ENCODE measurements around the gene SOX6.

Gene SOX6

DNA sequence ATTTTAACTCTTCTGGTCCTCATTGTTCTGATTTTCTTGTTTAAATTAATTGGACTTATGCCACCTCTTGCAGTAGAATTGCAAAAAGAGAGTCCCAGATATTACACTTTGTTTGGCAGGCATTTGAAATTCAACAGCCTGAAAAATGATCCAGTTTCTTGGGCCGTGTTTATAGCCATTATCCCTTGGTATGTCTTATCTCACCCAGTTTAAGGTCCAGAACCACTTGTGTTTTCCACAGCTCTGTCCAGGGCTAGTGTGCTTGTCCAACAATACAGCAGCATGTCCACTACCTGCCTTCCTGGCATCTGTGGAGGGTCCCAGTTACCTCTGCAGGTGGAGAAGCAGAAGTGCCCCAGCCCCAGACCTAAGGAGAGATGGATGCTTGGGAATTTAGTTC, 397.4 kb downstream of the SOX6 start:
- H3K4me3 ChIP-seq (ENCODE audit: low read depth in 1 of 5, low read length in 5 of 5), result no peak overlapping the region
- no peaks in the 10 kb centered on the region for H3K36me3 ChIP-seq (ENCODE audit: control insufficient read depth in 5 of 5, insufficient read depth in 5 of 5, low read length in 5 of 5)
- H3K4me1 ChIP-seq (ENCODE audit: control insufficient read depth in 5 of 5, insufficient read depth in 5 of 5, low read length in 5 of 5), result peaks cover 0 to 5% (median 0%) of the 10 kb centered on the region in 5 donors
- no peak overlapping the region for H3K27ac ChIP-seq (ENCODE audit: low read depth, low read length)
- no peak overlapping the region for H3K9ac ChIP-seq (ENCODE audit: low read length in 5 of 5)
- H3K9me3 ChIP-seq (ENCODE audit: control insufficient read depth in 5 of 5, low read length in 5 of 5), result no peaks in the 10 kb centered on the region
- no peaks in the 10 kb centered on the region for H3K27me3 ChIP-seq (ENCODE audit: control insufficient read depth in 5 of 5, insufficient read depth in 4 of 5, low read length in 5 of 5)

- Histone ChIP-seq H3K9ac (ENCODE audit: low read length in 5 of 5) (no peak overlapping the region), H3K27me3 (ENCODE audit: control insufficient read depth in 5 of 5, insufficient read depth in 4 of 5, low read length in 5 of 5) (no peaks in the 10 kb centered on the region), H3K9me3 (ENCODE audit: control insufficient read depth in 5 of 5, low read length in 5 of 5) (no peaks in the 10 kb centered on the region), H3K4me1 (ENCODE audit: control insufficient read depth in 5 of 5, insufficient read depth in 5 of 5, low read length in 5 of 5) (peaks cover 0 to 5% (median 0%) of the 10 kb centered on the region in 5 donors), H3K4me3 (ENCODE audit: low read depth in 1 of 5, low read length in 5 of 5) (no peak overlapping the region), H3K27ac (ENCODE audit: low read depth, low read length) (no peak overlapping the region), H3K36me3 (ENCODE audit: control insufficient read depth in 5 of 5, insufficient read depth in 5 of 5, low read length in 5 of 5) (no peaks in the 10 kb centered on the region)
Observed at GRCh38 chr11:15957234-15957633, 399.1 kb downstream of the SOX6 start.

DNA sequence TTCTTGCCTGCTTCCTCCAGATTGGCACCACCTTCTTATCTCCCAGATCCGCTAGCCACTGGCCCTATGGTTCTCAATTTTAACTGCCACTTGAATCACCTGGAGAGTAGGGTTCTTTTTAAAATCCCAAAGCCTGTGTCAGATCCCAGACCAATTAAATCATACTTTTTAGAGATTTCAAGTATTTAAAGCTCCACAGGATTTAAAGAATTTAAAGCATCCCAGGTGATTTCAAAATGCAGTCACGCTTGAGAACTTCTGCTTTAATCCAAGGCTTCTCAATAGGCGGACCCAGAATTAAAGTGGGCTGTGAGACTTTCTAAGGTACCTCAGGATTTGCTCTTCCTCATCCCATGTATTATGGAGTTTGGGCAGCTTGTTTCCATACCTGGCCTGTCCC, 400.0 kb downstream of the SOX6 start:
- H3K4me3 ChIP-seq (ENCODE audit: low read depth in 1 of 5, low read length in 5 of 5), result no peak overlapping the region
- H3K27ac ChIP-seq (ENCODE audit: low read depth, low read length), result no peak overlapping the region
- H3K9ac ChIP-seq (ENCODE audit: low read length in 5 of 5), result no peak overlapping the region
- H3K36me3 ChIP-seq (ENCODE audit: control insufficient read depth in 5 of 5, insufficient read depth in 5 of 5, low read length in 5 of 5), result no peaks in the 10 kb centered on the region
- no peaks in the 10 kb centered on the region for H3K27me3 ChIP-seq (ENCODE audit: control insufficient read depth in 5 of 5, insufficient read depth in 4 of 5, low read length in 5 of 5)
- H3K4me1 ChIP-seq (ENCODE audit: control insufficient read depth in 5 of 5, insufficient read depth in 5 of 5, low read length in 5 of 5), result peaks cover 0 to 5% (median 0%) of the 10 kb centered on the region in 5 donors
- no peaks in the 10 kb centered on the region for H3K9me3 ChIP-seq (ENCODE audit: control insufficient read depth in 5 of 5, low read length in 5 of 5)

- no peak overlapping the region for H3K4me3 ChIP-seq (ENCODE audit: low read depth in 1 of 5, low read length in 5 of 5)
- no peaks in the 10 kb centered on the region for H3K27me3 ChIP-seq (ENCODE audit: control insufficient read depth in 5 of 5, insufficient read depth in 4 of 5, low read length in 5 of 5)
- H3K27ac ChIP-seq (ENCODE audit: low read depth, low read length), result no peak overlapping the region
- no peak overlapping the region for H3K9ac ChIP-seq (ENCODE audit: low read length in 5 of 5)
- no peaks in the 10 kb centered on the region for H3K36me3 ChIP-seq (ENCODE audit: control insufficient read depth in 5 of 5, insufficient read depth in 5 of 5, low read length in 5 of 5)
- H3K9me3 ChIP-seq (ENCODE audit: control insufficient read depth in 5 of 5, low read length in 5 of 5), result no peaks in the 10 kb centered on the region
- peaks cover 0 to 5% (median 0%) of the 10 kb centered on the region in 5 donors for H3K4me1 ChIP-seq (ENCODE audit: control insufficient read depth in 5 of 5, insufficient read depth in 5 of 5, low read length in 5 of 5)
Observed at GRCh38 chr11:15955595-15955994, 400.8 kb downstream of the SOX6 start.

- peaks cover 0 to 10% (median 0%) of the 10 kb centered on the region in 5 donors for H3K4me1 ChIP-seq (ENCODE audit: control insufficient read depth in 5 of 5, insufficient read depth in 5 of 5, low read length in 5 of 5)
- H3K27me3 ChIP-seq (ENCODE audit: control insufficient read depth in 5 of 5, insufficient read depth in 4 of 5, low read length in 5 of 5), result no peaks in the 10 kb centered on the region
- no peak overlapping the region for H3K27ac ChIP-seq (ENCODE audit: low read depth, low read length)
- H3K36me3 ChIP-seq (ENCODE audit: control insufficient read depth in 5 of 5, insufficient read depth in 5 of 5, low read length in 5 of 5), result no peaks in the 10 kb centered on the region
- peaks cover 2 to 9% (median 4%) of the 10 kb centered on the region in 5 donors for H3K9me3 ChIP-seq (ENCODE audit: control insufficient read depth in 5 of 5, low read length in 5 of 5)
- no peak overlapping the region for H3K4me3 ChIP-seq (ENCODE audit: low read depth in 1 of 5, low read length in 5 of 5)
- H3K9ac ChIP-seq (ENCODE audit: low read length in 5 of 5), result no peak overlapping the region
Observed at GRCh38 chr11:15947681-15948648, 408.4 kb downstream of the SOX6 start.

DNA sequence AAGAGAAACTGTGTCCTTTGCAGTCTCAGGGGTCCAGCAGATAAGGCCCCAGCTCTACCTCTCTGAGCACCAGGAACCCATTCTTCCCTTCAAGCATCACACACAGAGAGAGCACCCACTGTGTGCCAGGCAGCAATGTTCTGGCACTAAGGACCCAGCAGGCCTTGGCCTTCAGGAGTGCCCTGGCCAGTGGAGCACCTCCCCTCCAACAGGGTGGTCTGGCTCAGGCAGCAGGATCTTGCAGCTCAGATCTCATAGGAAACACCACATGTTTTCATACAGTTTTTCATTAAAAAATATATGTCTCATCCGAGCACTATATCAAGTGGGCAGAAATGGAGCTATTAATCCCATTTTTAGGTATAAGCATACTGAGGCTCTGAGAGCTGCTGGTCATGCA, 410.6 kb downstream of the SOX6 start:
- Histone ChIP-seq H3K9ac (ENCODE audit: low read length in 5 of 5) (no peak overlapping the region), H3K36me3 (ENCODE audit: control insufficient read depth in 5 of 5, insufficient read depth in 5 of 5, low read length in 5 of 5) (no peaks in the 10 kb centered on the region), H3K4me1 (ENCODE audit: control insufficient read depth in 5 of 5, insufficient read depth in 5 of 5, low read length in 5 of 5) (peaks cover 0 to 15% (median 4%) of the 10 kb centered on the region in 5 donors), H3K27ac (ENCODE audit: low read depth, low read length) (no peak overlapping the region), H3K27me3 (ENCODE audit: control insufficient read depth in 5 of 5, insufficient read depth in 4 of 5, low read length in 5 of 5) (no peaks in the 10 kb centered on the region), H3K9me3 (ENCODE audit: control insufficient read depth in 5 of 5, low read length in 5 of 5) (peaks cover 2 to 9% (median 4%) of the 10 kb centered on the region in 5 donors), H3K4me3 (ENCODE audit: low read depth in 1 of 5, low read length in 5 of 5) (no peak overlapping the region)

DNA sequence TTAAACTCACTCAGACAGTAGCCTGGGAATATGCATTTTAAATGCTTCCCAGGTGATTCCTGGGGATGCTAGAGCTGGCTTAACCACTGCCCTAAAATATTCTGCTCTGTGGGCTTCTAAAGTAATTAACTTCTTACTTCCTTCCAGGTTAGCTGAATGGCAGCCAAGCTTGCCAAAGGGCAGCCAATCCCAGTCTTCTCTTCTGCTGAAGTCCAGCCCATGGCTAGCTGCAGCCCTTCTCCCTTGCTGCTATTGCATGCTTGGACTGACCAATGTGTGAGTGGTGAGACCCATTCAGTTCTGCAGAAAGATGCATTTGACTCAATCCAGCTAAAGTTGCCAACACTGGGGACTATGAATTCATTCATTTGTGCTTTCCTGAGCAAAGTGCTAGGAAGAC, 411.9 kb downstream of the SOX6 start:
- Histone ChIP-seq H3K27ac (ENCODE audit: low read depth, low read length) (no peak overlapping the region), H3K4me3 (ENCODE audit: low read depth in 1 of 5, low read length in 5 of 5) (no peak overlapping the region), H3K9ac (ENCODE audit: low read length in 5 of 5) (no peak overlapping the region), H3K27me3 (ENCODE audit: control insufficient read depth in 5 of 5, insufficient read depth in 4 of 5, low read length in 5 of 5) (no peaks in the 10 kb centered on the region), H3K9me3 (ENCODE audit: control insufficient read depth in 5 of 5, low read length in 5 of 5) (peaks cover 2 to 9% (median 4%) of the 10 kb centered on the region in 5 donors), H3K36me3 (ENCODE audit: control insufficient read depth in 5 of 5, insufficient read depth in 5 of 5, low read length in 5 of 5) (no peaks in the 10 kb centered on the region), H3K4me1 (ENCODE audit: control insufficient read depth in 5 of 5, insufficient read depth in 5 of 5, low read length in 5 of 5) (peaks cover 0 to 15% (median 5%) of the 10 kb centered on the region in 5 donors)

DNA sequence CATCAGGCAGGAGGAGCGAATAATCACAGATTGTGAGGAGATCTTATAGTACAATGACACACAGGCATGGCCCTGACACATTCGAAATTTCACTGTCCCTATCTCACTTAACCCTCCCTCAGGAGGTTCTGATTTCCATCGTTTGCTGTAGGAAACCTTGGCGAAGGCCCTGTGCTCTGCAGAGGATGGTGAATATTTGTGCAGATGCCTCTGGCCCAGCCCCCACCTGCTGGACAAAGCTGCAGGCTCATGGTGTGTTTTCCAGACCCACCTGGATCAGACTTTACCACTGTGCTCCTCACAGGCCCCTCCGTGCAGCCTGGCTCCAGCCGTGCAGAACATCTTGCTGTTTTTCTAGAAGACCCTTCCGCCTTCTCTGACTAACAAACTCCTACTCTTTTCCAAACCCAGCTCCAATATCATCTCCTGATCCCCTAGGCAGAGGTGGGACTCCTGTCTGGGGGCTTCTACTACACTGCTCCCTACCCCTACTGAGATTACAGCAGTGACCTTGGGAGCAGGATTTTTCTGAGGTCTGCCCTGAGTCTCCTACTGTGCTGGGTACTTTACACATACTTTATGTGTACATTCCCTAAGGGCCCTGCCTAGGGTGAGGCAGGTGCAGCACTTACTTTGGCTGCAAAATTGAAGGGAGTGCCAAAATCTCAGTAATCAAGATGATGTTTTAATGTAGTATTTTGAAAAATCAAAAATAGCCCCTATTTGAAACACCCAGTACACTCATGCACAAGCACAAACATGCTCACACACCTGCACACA, 412.7 kb downstream of the SOX6 start:
- Histone ChIP-seq H3K36me3 (ENCODE audit: control insufficient read depth in 5 of 5, insufficient read depth in 5 of 5, low read length in 5 of 5) (no peaks in the 10 kb centered on the region), H3K4me3 (ENCODE audit: low read depth in 1 of 5, low read length in 5 of 5) (no peak overlapping the region), H3K27me3 (ENCODE audit: control insufficient read depth in 5 of 5, insufficient read depth in 4 of 5, low read length in 5 of 5) (no peaks in the 10 kb centered on the region), H3K27ac (ENCODE audit: low read depth, low read length) (no peak overlapping the region), H3K9me3 (ENCODE audit: control insufficient read depth in 5 of 5, low read length in 5 of 5) (peaks cover 2 to 9% (median 4%) of the 10 kb centered on the region in 5 donors), H3K4me1 (ENCODE audit: control insufficient read depth in 5 of 5, insufficient read depth in 5 of 5, low read length in 5 of 5) (peaks cover 0 to 15% (median 5%) of the 10 kb centered on the region in 5 donors), H3K9ac (ENCODE audit: low read length in 5 of 5) (no peak overlapping the region)

- Histone ChIP-seq H3K27ac (ENCODE audit: low read depth, low read length) (no peak overlapping the region), H3K36me3 (ENCODE audit: control insufficient read depth in 5 of 5, insufficient read depth in 5 of 5, low read length in 5 of 5) (no peaks in the 10 kb centered on the region), H3K9ac (ENCODE audit: low read length in 5 of 5) (no peak overlapping the region), H3K4me3 (ENCODE audit: low read depth in 1 of 5, low read length in 5 of 5) (no peak overlapping the region), H3K4me1 (ENCODE audit: control insufficient read depth in 5 of 5, insufficient read depth in 5 of 5, low read length in 5 of 5) (peaks cover 0 to 15% (median 5%) of the 10 kb centered on the region in 5 donors), H3K27me3 (ENCODE audit: control insufficient read depth in 5 of 5, insufficient read depth in 4 of 5, low read length in 5 of 5) (no peaks in the 10 kb centered on the region), H3K9me3 (ENCODE audit: control insufficient read depth in 5 of 5, low read length in 5 of 5) (peaks cover 2 to 9% (median 4%) of the 10 kb centered on the region in 5 donors)
Observed at GRCh38 chr11:15942936-15943335, 413.4 kb downstream of the SOX6 start.

DNA sequence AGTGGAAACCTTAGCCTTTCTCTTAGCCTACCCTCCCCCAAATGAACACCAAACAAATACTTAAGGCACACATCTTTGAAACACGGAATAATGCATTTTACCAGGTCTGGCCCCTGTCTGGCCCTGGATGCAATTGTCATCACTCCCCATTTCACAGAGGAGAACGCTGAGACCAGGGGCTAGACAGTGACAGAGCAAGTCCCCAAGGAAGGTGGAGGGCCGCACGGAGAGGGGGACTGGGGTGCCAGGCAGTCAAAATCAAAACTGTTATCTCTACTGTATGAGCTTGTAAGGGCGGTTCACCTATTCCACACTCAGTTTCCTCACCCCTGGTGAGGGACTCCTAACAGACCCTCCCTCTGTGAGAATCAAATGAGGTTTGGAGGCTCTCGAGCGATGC, 414.2 kb downstream of the SOX6 start:
- Histone ChIP-seq H3K27ac (ENCODE audit: low read depth, low read length) (no peak overlapping the region), H3K36me3 (ENCODE audit: control insufficient read depth in 5 of 5, insufficient read depth in 5 of 5, low read length in 5 of 5) (no peaks in the 10 kb centered on the region), H3K9ac (ENCODE audit: low read length in 5 of 5) (no peak overlapping the region), H3K27me3 (ENCODE audit: control insufficient read depth in 5 of 5, insufficient read depth in 4 of 5, low read length in 5 of 5) (no peaks in the 10 kb centered on the region), H3K9me3 (ENCODE audit: control insufficient read depth in 5 of 5, low read length in 5 of 5) (peaks cover 2 to 5% (median 4%) of the 10 kb centered on the region in 5 donors), H3K4me3 (ENCODE audit: low read depth in 1 of 5, low read length in 5 of 5) (no peak overlapping the region), H3K4me1 (ENCODE audit: control insufficient read depth in 5 of 5, insufficient read depth in 5 of 5, low read length in 5 of 5) (peaks cover 0 to 15% (median 5%) of the 10 kb centered on the region in 5 donors)
